PFSK-1 (cell line): ENCODE measurements around the gene PLD2.
A peak's percentile ranks its signal among the peaks of the same experiment; 100 is the strongest.

Source experiments
- POLR2AphosphoS5 ChIP-seq: IDR thresholded peaks from 2 replicates; pipeline ENCODE4 v1.6.1; 2012; ENCODE audit warnings: low read depth, mild to moderate bottlenecking, control low read depth, low read length, moderate library complexity
- REST ChIP-seq, 2 experiments: IDR thresholded peaks; 2 replicates each; pipeline versions ENCODE4 v1.6.1 to v1.8.0; 2011 to 2012; ENCODE audit warnings: low read depth in 2 of 2, low read length in 2 of 2, control low read depth in 1 of 2, inconsistent platforms in 1 of 2, mild to moderate bottlenecking in 1 of 2, moderate library complexity in 1 of 2; ENCODE audit not compliant: insufficient read depth in 1 of 2

GRCh38 chr17:4788159-4788806 is 18.7 kb upstream of the PLD2 start:
- TF ChIP-seq REST (IDR thresholded peaks at IDR 0.05; ENCODE audit: insufficient read depth in 1 of 2, low read depth in 2 of 2, low read length in 2 of 2) (no peak), POLR2AphosphoS5 (0 out of 2 replicates have a peak, but pooled peaks have one; percentile 22)
